GM20000 (cell line): ENCODE results near the gene SMIM30.
A peak's percentile ranks its signal among the peaks of the same experiment; 100 is the strongest.

Source experiments
- DNase-seq: peaks from one replicate; pipeline ENCODE4 v3.0.0; 2012; ENCODE audit warnings: low spot score
- CTCF ChIP-seq: IDR thresholded peaks from 2 replicates; pipeline ENCODE4 v1.5.1; 2012; ENCODE audit warnings: mild to moderate bottlenecking, control low read depth; ENCODE audit errors: extremely low read depth, missing control alignments

SMIM30 gene

GRCh38 chr7:113086431-113086888, 31.9 kb downstream of the SMIM30 start, which contains the start of gene GPR85:
TSS of gene GPR85 (minus strand) at chr7:113086827. CDS start at chr7:113084721, 2,106 bp downstream.
- DNase-seq: peak; percentile 37
- TF ChIP-seq CTCF: no peak

GRCh38 chr7:113085781-113086390, 32.5 kb downstream of the SMIM30 start:
- TF ChIP-seq CTCF: no peak
- DNase-seq: no peak

- DNase-seq: no peak
- no peak for TF ChIP-seq CTCF
Measured at GRCh38 chr7:113084496-113085172, 33.7 kb downstream of the SMIM30 start.

- DNase-seq: no peak
- no peak for TF ChIP-seq CTCF
Measured at GRCh38 chr7:113083816-113084495, 34.4 kb downstream of the SMIM30 start.

- no peak for DNase-seq
- TF ChIP-seq CTCF: no peak
Measured at GRCh38 chr7:113083132-113083815, 35.1 kb downstream of the SMIM30 start.

- no peak for DNase-seq
- no peak for TF ChIP-seq CTCF
Measured at GRCh38 chr7:113078331-113078730, 40.0 kb downstream of the SMIM30 start.
